ENCODE results near the gene MCRIP2.

The MCRIP2 gene

GRCh38 chr16:680625-680945 lies 39.0 kb downstream of the MCRIP2 start:
- H3K36me3 ChIP-seq (ENCODE audit: insufficient read depth, low read length), result no peaks in the 10 kb centered on the region
- no peak for TF ChIP-seq CTCF (conservative IDR thresholded peaks at IDR 0.05; ENCODE audit: low read length)
- no peak for TF ChIP-seq EZH2phosphoT487 (IDR thresholded peaks at IDR 0.05; ENCODE audit: borderline replicate concordance)
- H3K9ac ChIP-seq (ENCODE audit: low read depth, low read length, poor library complexity, severe bottlenecking), result peak overlapping the region; percentile 76
- peaks cover 16% of the 10 kb centered on the region; the same call in 1 of the 2 replicates for H3K79me2 ChIP-seq (ENCODE audit: insufficient read depth, low read length)
- H3K27me3 ChIP-seq (ENCODE audit: insufficient read depth, low read length, poor library complexity, severe bottlenecking), result no peaks in the 10 kb centered on the region
- H2AFZ ChIP-seq (ENCODE audit: low read length), result no peak overlapping the region
- no peaks in the 10 kb centered on the region for H3K9me2 ChIP-seq (replicated peaks; ENCODE audit: low read depth, low read length)
- H3K4me1 ChIP-seq (ENCODE audit: insufficient read depth, low read length, poor library complexity, severe bottlenecking), result peaks cover 4% of the 10 kb centered on the region
- no peaks in the 10 kb centered on the region for H3F3A ChIP-seq (ENCODE audit: low read depth)
- peak overlapping the region; percentile 82 for H3K4me3 ChIP-seq (ENCODE audit: low read length, poor library complexity, severe bottlenecking)
- H3K9me3 ChIP-seq (ENCODE audit: insufficient read depth, low read depth, low read length), result no peaks in the 10 kb centered on the region
- H4K20me1 ChIP-seq (ENCODE audit: insufficient read depth, low read length, poor library complexity, severe bottlenecking), result peaks cover 2% of the 10 kb centered on the region
- peak overlapping the region; percentile 73 for H3K4me2 ChIP-seq (ENCODE audit: low read depth, low read length, poor library complexity, severe bottlenecking)

GRCh38 chr16:680967-681745 lies 39.5 kb downstream of the MCRIP2 start:
- Histone ChIP-seq H3K27me3 (ENCODE audit: insufficient read depth, low read length, poor library complexity, severe bottlenecking) (no peaks in the 10 kb centered on the region), H2AFZ (ENCODE audit: low read length) (no peak overlapping the region), H3K4me1 (ENCODE audit: insufficient read depth, low read length, poor library complexity, severe bottlenecking) (peaks cover 4% of the 10 kb centered on the region), H3F3A (ENCODE audit: low read depth) (no peaks in the 10 kb centered on the region), H3K9me3 (ENCODE audit: insufficient read depth, low read depth, low read length) (no peaks in the 10 kb centered on the region), H3K9me2 (replicated peaks; ENCODE audit: low read depth, low read length) (no peaks in the 10 kb centered on the region), H3K79me2 (ENCODE audit: insufficient read depth, low read length) (peaks cover 16% of the 10 kb centered on the region; the same call in 1 of the 2 replicates), H3K4me2 (ENCODE audit: low read depth, low read length, poor library complexity, severe bottlenecking) (peak overlapping the region; percentile 73), H3K36me3 (ENCODE audit: insufficient read depth, low read length) (no peaks in the 10 kb centered on the region), H3K4me3 (ENCODE audit: low read length, poor library complexity, severe bottlenecking) (peak overlapping the region; percentile 82), H3K9ac (ENCODE audit: low read depth, low read length, poor library complexity, severe bottlenecking) (peak overlapping the region; percentile 76), H4K20me1 (ENCODE audit: insufficient read depth, low read length, poor library complexity, severe bottlenecking) (peaks cover 2% of the 10 kb centered on the region)
- TF ChIP-seq CTCF (conservative IDR thresholded peaks at IDR 0.05; ENCODE audit: low read length) (no peak), EZH2phosphoT487 (IDR thresholded peaks at IDR 0.05; ENCODE audit: borderline replicate concordance) (no peak)

GRCh38 chr16:681746-682427 lies 40.3 kb downstream of the MCRIP2 start:
- Histone ChIP-seq H3K79me2 (ENCODE audit: insufficient read depth, low read length) (peaks cover 16% of the 10 kb centered on the region; the same call in 1 of the 2 replicates), H3K27me3 (ENCODE audit: insufficient read depth, low read length, poor library complexity, severe bottlenecking) (no peaks in the 10 kb centered on the region), H3K9ac (ENCODE audit: low read depth, low read length, poor library complexity, severe bottlenecking) (peak overlapping the region; percentile 76), H4K20me1 (ENCODE audit: insufficient read depth, low read length, poor library complexity, severe bottlenecking) (peaks cover 2% of the 10 kb centered on the region), H2AFZ (ENCODE audit: low read length) (no peak overlapping the region), H3K4me2 (ENCODE audit: low read depth, low read length, poor library complexity, severe bottlenecking) (peak overlapping the region; percentile 73), H3K4me3 (ENCODE audit: low read length, poor library complexity, severe bottlenecking) (peak overlapping the region; percentile 82), H3K9me2 (replicated peaks; ENCODE audit: low read depth, low read length) (no peaks in the 10 kb centered on the region), H3K36me3 (ENCODE audit: insufficient read depth, low read length) (no peaks in the 10 kb centered on the region), H3K4me1 (ENCODE audit: insufficient read depth, low read length, poor library complexity, severe bottlenecking) (peaks cover 4% of the 10 kb centered on the region), H3F3A (ENCODE audit: low read depth) (no peaks in the 10 kb centered on the region), H3K9me3 (ENCODE audit: insufficient read depth, low read depth, low read length) (no peaks in the 10 kb centered on the region)
- no peak for TF ChIP-seq EZH2phosphoT487 (IDR thresholded peaks at IDR 0.05; ENCODE audit: borderline replicate concordance)
- no peak for TF ChIP-seq CTCF (conservative IDR thresholded peaks at IDR 0.05; ENCODE audit: low read length)

Data from Loucy (cell line).